H1 (cell line): ENCODE results near the gene ARMC10. TPM values are rescaled to one million over a fixed set of nuclear protein-coding genes. Genes with fewer than 3 reads are reported as not detected.

Source experiments
- CTCF ChIA-PET: fragments of 300-600 bp; sonication (Branson Sonifier 250); formaldehyde crosslinking; loops from one replicate; lab custom pipeline; 2021; ENCODE audit not compliant: partially characterized antibody; lab: Charles Lee
- POLR2A ChIA-PET: fragments of 300-600 bp; sonication (Branson Sonifier 250); formaldehyde crosslinking; loops from one replicate; lab custom pipeline; 2021; ENCODE audit warnings: inconsistent platforms; ENCODE audit not compliant: partially characterized antibody; lab: Charles Lee
- DNase-seq, 2 experiments: peaks; one replicate each; pipeline versions ENCODE4 v3.0.0 to v3.0.0-alpha.2; 2010 to 2022; ENCODE audit warnings: low spot score in 2 of 2, low read depth in 1 of 2, mixed read lengths in 1 of 2
- FAIRE-seq: peaks from 2 replicates; lab custom pipeline; 2011; peaks lifted over from hg19 to GRCh38; lab: Jason Lieb, UNC
- H2AFZ ChIP-seq: 2 replicates; pipeline ENCODE4 v1.8.1; 2012; ENCODE audit warnings: low read length, inconsistent platforms
- H2AK5ac ChIP-seq: 2 replicates; pipeline ENCODE4 v1.6.1; 2013; ENCODE audit warnings: low read depth, low read length
- H2BK120ac ChIP-seq: replicated peaks from 2 replicates; pipeline ENCODE3; 2013; ENCODE audit warnings: low read depth, low read length, inconsistent platforms
- H2BK12ac ChIP-seq: 2 replicates; pipeline ENCODE4 v1.6.1; 2013; ENCODE audit warnings: low read depth, low read length
- H2BK15ac ChIP-seq: 2 replicates; pipeline ENCODE4 v1.6.1; 2013; ENCODE audit warnings: low read length
- H2BK20ac ChIP-seq: 2 replicates; pipeline ENCODE4 v1.6.1; 2013; ENCODE audit warnings: low read length
- H2BK5ac ChIP-seq: 2 replicates; pipeline ENCODE4 v1.6.1; 2013; ENCODE audit warnings: low read depth, low read length
- H3K14ac ChIP-seq: 2 replicates; pipeline ENCODE4 v1.6.1; 2013; ENCODE audit warnings: inconsistent platforms; ENCODE audit not compliant: insufficient read length
- H3K18ac ChIP-seq: 2 replicates; pipeline ENCODE4 v1.6.1; 2013; ENCODE audit warnings: low read length; ENCODE audit errors: extremely low read depth
- H3K23ac ChIP-seq: 2 replicates; pipeline ENCODE4 v1.6.1; 2013; ENCODE audit warnings: inconsistent platforms; ENCODE audit not compliant: insufficient read length
- H3K23me2 ChIP-seq: 2 replicates; pipeline ENCODE4 v1.6.1; 2013; ENCODE audit warnings: low read depth, low read length
- H3K27ac ChIP-seq: 2 replicates; pipeline ENCODE4 v1.6.1; 2011; ENCODE audit warnings: low read depth, low read length, inconsistent platforms
- H3K27me3 ChIP-seq, 4 experiments: replicated peaks in 1 of 4; 1 replicate in 1 of 4; 2 replicates in 3 of 4; pipeline versions ENCODE4 v1.6.1 to v1.8.1; 2011 to 2013; ENCODE audit warnings: low read length in 3 of 4, mild to moderate bottlenecking in 3 of 4, inconsistent platforms in 2 of 4, mixed read lengths in 2 of 4, moderate library complexity in 1 of 4; ENCODE audit not compliant: control insufficient read depth in 3 of 4, insufficient read depth in 3 of 4; ENCODE audit errors: extremely low read depth in 1 of 4
- H3K36me3 ChIP-seq, 4 experiments: 2 replicates each; pipeline versions ENCODE4 v1.6.1 to v1.8.1; 2011 to 2013; ENCODE audit warnings: mild to moderate bottlenecking in 4 of 4, low read length in 3 of 4, moderate library complexity in 2 of 4, control low read depth in 1 of 4, inconsistent platforms in 1 of 4; ENCODE audit not compliant: insufficient read depth in 4 of 4, control insufficient read depth in 2 of 4
- H3K4ac ChIP-seq: replicated peaks from 2 replicates; pipeline ENCODE3; 2013; ENCODE audit warnings: low read length, low read depth, mixed read lengths, inconsistent platforms; ENCODE audit not compliant: insufficient read length
- H3K4me1 ChIP-seq, 4 experiments: replicated peaks in 1 of 4; 1 replicate in 1 of 4; 2 replicates in 3 of 4; pipeline versions ENCODE4 v1.6.1 to v1.8.1; 2011 to 2013; ENCODE audit warnings: low read length in 3 of 4, inconsistent platforms in 2 of 4, mixed read lengths in 1 of 4; ENCODE audit not compliant: insufficient read depth in 4 of 4, control insufficient read depth in 3 of 4
- H3K4me2 ChIP-seq, 2 experiments: 2 replicates each; pipeline versions ENCODE4 v1.6.1 to v1.8.1; 2011 to 2013; ENCODE audit warnings: low read depth in 2 of 2, low read length in 2 of 2, control low read depth in 1 of 2, inconsistent platforms in 1 of 2, mild to moderate bottlenecking in 1 of 2; ENCODE audit not compliant: insufficient read depth in 1 of 2
- H3K4me3 ChIP-seq, 4 experiments: fragments of 200-600, 300-600 bp in 1 of 4; sonication (generic), shearing (Covaris generic), sonication (Bioruptor Twin) in 1 of 4; 2 replicates each; pipeline versions ENCODE4 v1.5.1 to v1.8.1; 2011 to 2016; ENCODE audit warnings: low read length in 4 of 4, low read depth in 3 of 4, control low read depth in 2 of 4, inconsistent platforms in 2 of 4, mild to moderate bottlenecking in 2 of 4, mixed read lengths in 1 of 4, moderate library complexity in 1 of 4; ENCODE audit not compliant: insufficient read depth in 2 of 4; ENCODE audit errors: extremely low read depth in 1 of 4
- H3K56ac ChIP-seq: replicated peaks from 2 replicates; pipeline ENCODE3; 2013; ENCODE audit warnings: low read depth, mild to moderate bottlenecking, mixed read lengths, low read length, inconsistent platforms; ENCODE audit not compliant: insufficient read length
- H3K79me1 ChIP-seq: 2 replicates; pipeline ENCODE4 v1.6.1; 2013; ENCODE audit warnings: low read depth, low read length, control low read depth
- H3K79me2 ChIP-seq, 2 experiments: 2 replicates each; pipeline versions ENCODE4 v1.6.1 to v1.8.1; 2012 to 2013; ENCODE audit warnings: low read length in 2 of 2, mild to moderate bottlenecking in 2 of 2, inconsistent platforms in 1 of 2; ENCODE audit not compliant: insufficient read depth in 2 of 2, control insufficient read depth in 1 of 2
- H3K9ac ChIP-seq, 4 experiments: replicated peaks in 1 of 4; 1 replicate in 1 of 4; 2 replicates in 3 of 4; pipeline versions ENCODE4 v1.6.1 to v1.8.1; 2011 to 2013; ENCODE audit warnings: low read depth in 3 of 4, low read length in 3 of 4, control low read depth in 2 of 4, mild to moderate bottlenecking in 2 of 4, moderate library complexity in 2 of 4, inconsistent platforms in 1 of 4; ENCODE audit errors: extremely low read depth in 1 of 4
- H3K9me3 ChIP-seq, 2 experiments: 2 replicates each; pipeline versions ENCODE4 v1.6.1 to v1.8.1; 2012 to 2013; ENCODE audit warnings: mild to moderate bottlenecking in 2 of 2, moderate library complexity in 2 of 2, control low read depth in 1 of 2, inconsistent platforms in 1 of 2, low read depth in 1 of 2, low read length in 1 of 2, mixed read lengths in 1 of 2; ENCODE audit not compliant: insufficient read depth in 2 of 2
- H4K20me1 ChIP-seq, 2 experiments: replicated peaks in 1 of 2; 2 replicates each; pipeline versions ENCODE3 to v1.8.1; 2011 to 2013; ENCODE audit warnings: inconsistent platforms in 2 of 2, low read length in 2 of 2, mild to moderate bottlenecking in 1 of 2; ENCODE audit not compliant: insufficient read depth in 2 of 2, control insufficient read depth in 1 of 2
- H4K5ac ChIP-seq: 2 replicates; pipeline ENCODE4 v1.6.1; 2013; ENCODE audit warnings: low read length, low read depth, mixed read lengths, inconsistent platforms; ENCODE audit not compliant: insufficient read length
- H4K8ac ChIP-seq: 2 replicates; pipeline ENCODE4 v1.8.0; 2013; ENCODE audit warnings: mild to moderate bottlenecking, moderate library complexity, low read length, inconsistent platforms; ENCODE audit not compliant: insufficient read depth; ENCODE audit errors: extremely low read depth
- H4K91ac ChIP-seq: replicated peaks from 2 replicates; pipeline ENCODE3; 2013; ENCODE audit warnings: low read length, mixed read lengths, inconsistent platforms; ENCODE audit not compliant: insufficient read length
- BACH1 ChIP-seq: IDR thresholded peaks from 2 replicates; pipeline ENCODE4 v1.6.1; 2012; ENCODE audit warnings: low read length, improper control_type of control experiment
- CREB1 ChIP-seq: IDR thresholded peaks from 2 replicates; pipeline ENCODE4 v1.6.1; 2012; ENCODE audit warnings: inconsistent platforms
- EP300 ChIP-seq, 2 experiments: IDR thresholded peaks; 1 replicate in 1 of 2; 2 replicates in 1 of 2; pipeline ENCODE4 v1.6.1; 2011 to 2012; ENCODE audit warnings: low read depth in 2 of 2, low read length in 2 of 2, mild to moderate bottlenecking in 2 of 2, borderline replicate concordance in 1 of 2, inconsistent platforms in 1 of 2, moderate library complexity in 1 of 2
- EZH2 ChIP-seq: fragments of 200-600 bp; sonication (generic); IDR thresholded peaks from 2 replicates; pipeline ENCODE4 v1.7.1; 2012; ENCODE audit warnings: low read depth, mild to moderate bottlenecking, moderate library complexity, low read length, inconsistent platforms; ENCODE audit not compliant: severe bottlenecking
- GABPA ChIP-seq: IDR thresholded peaks from 2 replicates; pipeline ENCODE4 v1.6.1; 2011; ENCODE audit warnings: mild to moderate bottlenecking, low read length, moderate library complexity, borderline replicate concordance; ENCODE audit not compliant: insufficient read depth
- HDAC2 ChIP-seq, 2 experiments: fragments of 300-600 bp in 1 of 2; sonication (generic) in 1 of 2; IDR thresholded peaks; 2 replicates each; pipeline ENCODE4 v1.6.1; 2011 to 2012; ENCODE audit warnings: low read depth in 2 of 2, low read length in 2 of 2, mild to moderate bottlenecking in 2 of 2, moderate library complexity in 2 of 2, borderline replicate concordance in 1 of 2, inconsistent platforms in 1 of 2
- HDAC6 ChIP-seq: IDR thresholded peaks from one replicate; pipeline ENCODE4 v1.7.1; 2012; ENCODE audit warnings: low read depth, mild to moderate bottlenecking, inconsistent platforms, low read length, moderate library complexity
- JUN ChIP-seq: IDR thresholded peaks from 2 replicates; pipeline ENCODE4 v1.6.1; 2011; ENCODE audit warnings: low read depth, mild to moderate bottlenecking, improper control_type of control experiment, low read length
- KDM5A ChIP-seq: fragments of 200-600 bp; IDR thresholded peaks from 2 replicates; pipeline ENCODE4 v1.7.1; 2012; ENCODE audit warnings: mild to moderate bottlenecking, low read length, inconsistent platforms, mixed read lengths
- RAD21 ChIP-seq, 2 experiments: IDR thresholded peaks in 1 of 2; conservative IDR thresholded peaks in 1 of 2; 2 replicates each; pipeline ENCODE4 v1.6.1; 2011; ENCODE audit warnings: low read depth in 2 of 2, low read length in 2 of 2, improper control_type of control experiment in 1 of 2, inconsistent platforms in 1 of 2, mild to moderate bottlenecking in 1 of 2, moderate library complexity in 1 of 2
- SP4 ChIP-seq: IDR thresholded peaks from 2 replicates; pipeline ENCODE4 v1.6.1; 2012; ENCODE audit warnings: low read length, inconsistent platforms
- SUZ12 ChIP-seq: fragments of 200-600 bp; sonication (generic); IDR thresholded peaks from 2 replicates; pipeline ENCODE4 v1.6.1; 2012; ENCODE audit warnings: mild to moderate bottlenecking, inconsistent platforms, low read length, moderate library complexity, mixed read lengths
- USF2 ChIP-seq: IDR thresholded peaks from 2 replicates; pipeline ENCODE4 v1.6.1; 2011; ENCODE audit warnings: low read length, improper control_type of control experiment
- WGBS, 2 experiments: shearing (Covaris generic) in 1 of 2; methylation state at CpG; one replicate each; pipeline versions ENCODE4 v1.1.6 to v1.1.7; 2013 to 2015; ENCODE audit warnings: low lambda C conversion rate in 2 of 2, mixed read lengths in 2 of 2, inconsistent platforms in 1 of 2, low coverage in 1 of 2, missing lambda C conversion rate in 1 of 2; ENCODE audit not compliant: insufficient replicate concordance in 2 of 2, insufficient coverage in 1 of 2, insufficient read length in 1 of 2; ENCODE audit errors: extremely low coverage in 1 of 2, missing lambda C conversion rate in 1 of 2; 5-methylcytosine and 5-hydroxymethylcytosine counted together
- polyA plus RNA-seq, 7 experiments: library from polyadenylated mRNA; depleted of rRNA in 3 of 7; stranded (reverse) in 5 of 7; unstranded in 2 of 7; fragments of >200 nt in 5 of 7; fragments of 200-250 nt in 2 of 7; gene quantifications; 1 replicate in 5 of 7; 2 replicates in 1 of 7; 4 replicates in 1 of 7; pipeline versions ENCODE4 v1.2.1 to v1.2.3, GENCODE V29; 2011 to 2013; ENCODE audit warnings: missing spikeins in 2 of 7, mixed read lengths in 2 of 7
- total RNA-seq: library from RNA; stranded (reverse); fragmentation: NEBNext Ultra II Directional; extraction: Animal tissue kit (Norgen Biotek cat#: 25700); gene quantifications from 2 replicates; pipeline ENCODE4 v1.2.1, GENCODE V29; 2021

Gene ARMC10
- total and polyA plus RNA-seq, 2 of the 8 experiments (the other 6 are each of a cell fraction or from before 2014, with no cell fraction given): 16.4 to 44.3 TPM

- Histone ChIP-seq H3K4me2 (no peak overlapping the region), H3K36me3 (no peaks in the 10 kb centered on the region), H2BK5ac (no peak overlapping the region), H3K9me3 (no peaks in the 10 kb centered on the region; a peak in 1 of 4 replicates), H4K20me1 (no peaks in the 10 kb centered on the region), H3K4me1 (no peaks in the 10 kb centered on the region), H2BK15ac (no peak overlapping the region), H4K5ac (no peak overlapping the region), H3K79me2 (no peaks in the 10 kb centered on the region), H4K8ac (no peak overlapping the region), H2BK12ac (no peak overlapping the region), H3K18ac (no peak overlapping the region), H3K27ac (no peak overlapping the region), H3K14ac (no peak overlapping the region), H2AFZ (no peak overlapping the region), H2BK20ac (no peak overlapping the region), H3K23ac (no peak overlapping the region), H3K79me1 (no peaks in the 10 kb centered on the region), H3K56ac (no peak overlapping the region), H3K9ac (no peak overlapping the region), H3K23me2 (no peaks in the 10 kb centered on the region), H4K91ac (no peak overlapping the region), H2BK120ac (no peak overlapping the region), H2AK5ac (no peak overlapping the region), H3K4me3 (no peak overlapping the region), H3K27me3 (no peaks in the 10 kb centered on the region), H3K4ac (no peak overlapping the region)
- FAIRE-seq (no peak), DNase-seq (no peak)
- CTCF ChIA-PET: no interaction called here
- POLR2A ChIA-PET: no interaction called here
- WGBS, 2 experiments: 96% methylated on average over 3 of the region's 3 CpGs; no CpG with 5 or more reads in 1 of the 2 experiments
- TF ChIP-seq EZH2: no peak
- TF ChIP-seq RAD21 (IDR thresholded peaks at IDR 0.05 in 1 of 2, conservative IDR thresholded peaks at IDR 0.05 in 1 of 2; ENCODE audit: low read depth in 2 of 2, low read length in 2 of 2): no peak
- TF ChIP-seq USF2: no peak
- TF ChIP-seq KDM5A: no peak
- no peak for TF ChIP-seq CREB1
- TF ChIP-seq JUN: no peak
- TF ChIP-seq SP4: no peak
- TF ChIP-seq HDAC2 (IDR thresholded peaks at IDR 0.05; ENCODE audit: borderline replicate concordance in 1 of 2, low read depth in 2 of 2, low read length in 2 of 2): no peak
- no peak for TF ChIP-seq EP300 (IDR thresholded peaks at IDR 0.05; ENCODE audit: borderline replicate concordance in 1 of 2, low read depth in 2 of 2, low read length in 2 of 2)
- TF ChIP-seq HDAC6: no peak
- TF ChIP-seq SUZ12: no peak
- TF ChIP-seq GABPA: no peak
- TF ChIP-seq BACH1: no peak
These were observed 49.6 kb upstream of the ARMC10 start for GRCh38 chr7:103025341-103025740.
